ENCODE data around the gene ULBP1. TPM values are rescaled to one million over a fixed set of nuclear protein-coding genes. Genes with fewer than 3 reads are reported as not detected.
"Not testable (repeated sequence)": the region's sequence is repeated elsewhere in the genome, so short reads cannot be mapped to it uniquely, and the experiment has no call there.

The ULBP1 gene
- total and polyA plus RNA-seq, 8 donors, result 0.02 to 1.3 (median 0.09) TPM; not detected in 3

DNA sequence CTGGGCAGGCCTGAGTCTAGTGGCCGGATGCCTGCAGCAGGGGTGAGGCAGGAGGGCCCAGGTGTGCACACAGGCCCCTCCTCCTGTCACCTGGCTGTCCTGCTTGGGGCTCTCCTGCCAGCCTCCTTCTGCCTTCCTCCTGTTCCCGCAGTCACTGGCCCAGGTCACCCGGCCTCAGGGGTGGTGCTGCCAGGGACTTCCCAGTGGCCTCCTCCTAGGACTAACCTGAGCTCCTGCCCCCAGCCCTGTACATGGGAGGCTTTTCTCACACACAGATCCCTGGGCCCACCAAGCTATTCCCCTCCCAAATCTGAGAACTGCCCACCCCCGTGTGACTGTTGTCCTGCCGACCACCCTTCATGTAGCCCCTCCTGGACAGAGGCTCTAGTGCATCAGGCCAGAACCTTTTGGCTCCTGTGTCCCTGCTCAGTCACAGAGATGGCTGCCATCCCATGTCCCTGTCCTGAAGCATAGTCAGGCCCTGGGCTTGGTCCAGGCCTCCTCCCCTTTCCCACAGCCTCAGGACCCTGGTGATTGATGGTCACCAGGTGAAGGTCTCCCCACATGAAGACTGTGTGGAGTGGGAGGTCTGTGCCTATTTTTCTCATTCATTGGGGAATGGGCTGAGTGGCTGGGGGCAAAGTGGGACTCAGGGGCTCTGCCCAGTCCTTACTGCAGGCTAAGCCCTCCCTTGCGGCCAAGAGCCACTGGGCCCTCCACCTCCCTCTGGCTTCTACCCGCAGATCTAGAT lies 1.1 kb upstream of the ULBP1 start:
- FAIRE-seq (no peak), ATAC-seq (no peak), DNase-seq (no peak)
- Histone ChIP-seq H3K4me1 (peaks cover 0 to 5% (median 0%) of the 10 kb centered on the region in 3 donors), H3K36me3 (no peaks in the 10 kb centered on the region), H3K27me3 (peaks cover 0 to 15% (median 0%) of the 10 kb centered on the region in 4 donors), H3K4me3 (no peak overlapping the region), H3K27ac (no peak overlapping the region), H3K9me3 (no peaks in the 10 kb centered on the region)
- TF ChIP-seq, protein P1, sequence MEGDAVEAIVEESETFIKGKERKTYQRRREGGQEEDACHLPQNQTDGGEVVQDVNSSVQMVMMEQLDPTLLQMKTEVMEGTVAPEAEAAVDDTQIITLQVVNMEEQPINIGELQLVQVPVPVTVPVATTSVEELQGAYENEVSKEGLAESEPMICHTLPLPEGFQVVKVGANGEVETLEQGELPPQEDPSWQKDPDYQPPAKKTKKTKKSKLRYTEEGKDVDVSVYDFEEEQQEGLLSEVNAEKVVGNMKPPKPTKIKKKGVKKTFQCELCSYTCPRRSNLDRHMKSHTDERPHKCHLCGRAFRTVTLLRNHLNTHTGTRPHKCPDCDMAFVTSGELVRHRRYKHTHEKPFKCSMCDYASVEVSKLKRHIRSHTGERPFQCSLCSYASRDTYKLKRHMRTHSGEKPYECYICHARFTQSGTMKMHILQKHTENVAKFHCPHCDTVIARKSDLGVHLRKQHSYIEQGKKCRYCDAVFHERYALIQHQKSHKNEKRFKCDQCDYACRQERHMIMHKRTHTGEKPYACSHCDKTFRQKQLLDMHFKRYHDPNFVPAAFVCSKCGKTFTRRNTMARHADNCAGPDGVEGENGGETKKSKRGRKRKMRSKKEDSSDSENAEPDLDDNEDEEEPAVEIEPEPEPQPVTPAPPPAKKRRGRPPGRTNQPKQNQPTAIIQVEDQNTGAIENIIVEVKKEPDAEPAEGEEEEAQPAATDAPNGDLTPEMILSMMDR (IDR thresholded peaks at IDR 0.05), result no peak
- WGBS, 2 donors, result 69 to 78% methylated on average over 7 of the region's 7 CpGs
- intact Hi-C loops (cut with DNase I), result no loop called here

DNA sequence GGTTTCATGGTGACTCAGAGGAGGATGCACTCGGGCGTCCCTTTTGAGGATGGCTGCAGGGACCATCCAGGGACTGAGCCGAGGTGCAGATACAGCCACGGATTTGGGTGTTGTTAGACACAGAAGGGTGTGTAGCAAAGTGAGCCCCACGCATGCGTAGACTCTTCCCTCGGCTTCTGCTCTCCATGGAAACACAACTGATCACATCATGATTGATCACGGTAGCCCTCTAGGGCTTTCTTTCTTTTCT lies 606 bp upstream of the ULBP1 start:
- Histone ChIP-seq H3K27me3 (peaks cover 0 to 15% (median 0%) of the 10 kb centered on the region in 4 donors), H3K4me3 (peak overlapping the region in 2 of 4 donors; percentile 27 to 50), H3K9me3 (no peaks in the 10 kb centered on the region), H3K27ac (no peak overlapping the region), H3K36me3 (no peaks in the 10 kb centered on the region), H3K4me1 (peaks cover 0 to 5% (median 0%) of the 10 kb centered on the region in 3 donors)
- FAIRE-seq (no peak), DNase-seq (peak in 1 of 6 donors; percentile 37), ATAC-seq (peak in 2 of 4 donors; percentile 5 to 21)
- intact Hi-C loops (cut with DNase I), result no loop called here
- WGBS, 2 donors, result 40 to 42% methylated on average over 8 of the region's 8 CpGs
- TF ChIP-seq, protein P1 (IDR thresholded peaks at IDR 0.05), result no peak

DNA sequence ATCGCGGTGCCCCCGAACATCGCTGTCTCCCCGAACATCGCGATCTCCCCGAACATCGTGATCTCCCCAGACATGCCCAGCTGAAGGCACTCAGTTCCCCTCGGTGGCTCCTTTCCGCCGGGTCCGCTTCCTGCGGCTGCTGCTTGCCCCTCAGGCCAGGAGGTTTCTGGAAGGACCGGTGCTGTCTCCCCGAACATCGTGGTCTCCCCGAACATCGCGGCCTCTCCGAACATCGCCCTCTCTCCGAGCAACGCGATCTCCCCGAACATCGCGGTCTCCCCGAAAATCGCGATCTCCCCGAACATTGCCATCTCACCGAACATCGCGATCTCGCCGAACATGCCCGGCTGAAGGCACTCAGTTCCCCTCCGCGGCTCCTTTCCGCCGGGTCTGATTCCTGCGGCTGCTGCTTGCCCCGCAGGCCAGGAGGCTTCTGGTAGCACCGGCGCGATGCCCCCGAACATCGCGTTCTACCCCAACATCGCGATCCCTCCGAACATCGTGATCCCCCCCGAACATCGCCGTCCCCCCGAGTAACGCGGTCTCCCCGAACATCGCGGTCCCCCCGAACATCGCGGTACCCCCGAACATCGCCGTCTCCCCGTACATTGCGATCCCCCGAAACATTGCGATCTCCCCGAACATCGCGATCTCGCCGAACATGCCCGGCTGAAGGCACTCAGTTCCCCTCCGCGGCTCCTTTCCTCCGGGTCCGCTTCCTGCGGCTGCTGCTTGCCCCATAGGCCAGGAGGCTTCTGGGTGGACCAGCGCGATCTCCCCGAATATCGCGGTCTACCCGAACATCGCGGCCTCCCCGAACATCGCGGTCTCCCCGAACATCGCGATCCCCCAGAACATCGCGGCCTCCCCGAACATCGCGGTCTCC lies 808 bp downstream of the ULBP1 start:
- ATAC-seq (peak; percentile 11 to 20 (median 13)), FAIRE-seq (no peak), DNase-seq (no peak)
- no peak overlapping the region for H3K27ac ChIP-seq
- WGBS, 2 donors, result 2 to 6% methylated on average over 102 of the region's 103 CpGs
- H3K4me3 ChIP-seq, result peak overlapping the region; percentile 14 to 50 (median 28)
- intact Hi-C loops (cut with DNase I), result no loop called here
- H3K36me3 ChIP-seq, result no peaks in the 10 kb centered on the region
- H3K4me1 ChIP-seq, result peaks cover 0 to 5% (median 0%) of the 10 kb centered on the region in 3 donors
- H3K9me3 ChIP-seq, result no peaks in the 10 kb centered on the region
- TF ChIP-seq, protein P1 (IDR thresholded peaks at IDR 0.05), result no peak
- peaks cover 0 to 15% (median 0%) of the 10 kb centered on the region in 4 donors for H3K27me3 ChIP-seq

DNA sequence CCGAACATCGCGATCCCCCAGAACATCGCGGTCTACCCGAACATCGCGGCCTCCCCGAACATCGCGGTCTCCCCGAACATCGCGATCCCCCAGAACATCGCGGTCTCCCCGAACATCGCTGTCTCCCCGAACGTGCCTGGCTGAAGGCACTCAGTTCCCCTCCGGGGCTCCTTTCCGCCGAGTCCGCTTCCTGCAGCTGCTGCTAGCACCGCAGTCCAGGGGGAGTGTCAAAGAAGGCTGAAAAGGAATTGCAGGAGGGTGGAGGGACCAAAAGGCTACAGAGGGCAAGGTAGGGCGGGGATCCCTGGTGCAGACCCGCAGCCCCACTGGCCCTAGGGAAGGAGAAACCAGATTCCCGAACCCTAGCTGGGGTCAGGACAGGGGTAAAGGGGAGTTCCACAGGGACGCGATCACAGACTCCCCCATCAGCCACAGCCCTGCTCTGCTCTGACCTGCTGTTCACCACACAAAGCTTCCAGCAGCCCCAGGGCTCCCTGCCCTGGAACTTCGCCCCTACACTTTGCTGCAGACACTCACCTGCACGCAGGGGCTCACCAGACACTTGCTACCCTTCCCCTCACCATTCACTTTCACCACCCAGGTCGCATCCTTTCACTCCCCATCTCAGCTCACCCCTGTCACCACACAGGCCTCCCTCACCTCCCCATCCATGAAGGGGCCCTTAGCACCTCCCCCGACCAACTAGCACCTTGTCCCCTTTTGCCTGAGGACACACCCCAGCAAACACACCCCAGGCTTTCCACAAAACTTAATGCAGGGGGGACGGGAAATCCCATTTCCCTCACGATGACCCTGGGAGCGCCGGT lies 1.7 kb downstream of the ULBP1 start:
- ATAC-seq (peak in 1 of 4 donors; percentile 8), FAIRE-seq (no peak), DNase-seq (no peak)
- H3K4me3 ChIP-seq, result peak overlapping the region in 1 of 4 donors; percentile 50
- WGBS, 2 donors, result 31 to 32% methylated on average over 32 to 37 of the region's 38 CpGs
- H3K27me3 ChIP-seq, result peaks cover 0 to 15% (median 0%) of the 10 kb centered on the region in 4 donors
- TF ChIP-seq, protein P1 (IDR thresholded peaks at IDR 0.05), result no peak
- no peaks in the 10 kb centered on the region for H3K9me3 ChIP-seq
- peaks cover 0 to 5% (median 0%) of the 10 kb centered on the region in 3 donors for H3K4me1 ChIP-seq
- H3K36me3 ChIP-seq, result no peaks in the 10 kb centered on the region
- no peak overlapping the region for H3K27ac ChIP-seq
- intact Hi-C loops (cut with DNase I), result no loop called here

DNA sequence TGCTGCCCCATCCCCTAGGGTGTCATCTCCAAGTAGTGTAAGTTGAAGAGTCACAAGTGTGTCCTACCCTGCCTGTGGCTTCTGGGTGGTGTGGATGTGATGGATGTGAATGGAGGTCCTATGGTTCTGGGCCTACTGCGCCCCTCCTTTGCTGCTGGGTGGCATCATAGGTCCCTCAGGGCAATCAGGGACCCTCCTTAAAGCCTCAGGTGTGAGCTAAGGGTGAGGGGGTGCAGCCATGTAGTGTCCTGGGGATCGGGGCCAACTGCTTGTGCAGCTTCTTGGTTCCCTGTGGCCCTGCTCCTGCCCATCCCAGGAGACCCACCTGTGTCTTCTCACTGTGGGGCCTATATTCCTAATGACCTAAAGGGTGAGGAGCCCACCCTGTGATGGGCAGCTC lies 2.6 kb downstream of the ULBP1 start:
- DNase-seq; H3K27ac ChIP-seq; H3K4me1 ChIP-seq; ATAC-seq; H3K9me3 ChIP-seq; intact Hi-C loops (cut with DNase I); FAIRE-seq; H3K4me3 ChIP-seq; H3K36me3 ChIP-seq: not testable (repeated sequence)
- peaks cover 0 to 15% (median 0%) of the 10 kb centered on the region in 4 donors for H3K27me3 ChIP-seq
- 93 to 100% methylated on average over 2 of the region's 2 CpGs for WGBS, 2 donors
